ENCODE results near the gene FOXP1. TPM values are rescaled to one million over a fixed set of nuclear protein-coding genes. Genes with fewer than 3 reads are reported as not detected.

FOXP1 gene
- 10 to 100 TPM; 59.7 to 65.4 TPM for total RNA-seq

- H3K27me3 Mint-ChIP-seq, result peaks cover 6 to 7% of the 10 kb centered on the region in 2 donors
- no peaks in the 10 kb centered on the region for H3K36me3 Mint-ChIP-seq
- DNase-seq (ENCODE audit: low spot score) (peak; percentile 71), ATAC-seq (peak; percentile 66 to 74)
- peak within 1 kb of the TSS; percentile 85 to 97 for H3K27ac Mint-ChIP-seq
- H3K4me3 Mint-ChIP-seq, result peak within 1 kb of the TSS; percentile 96
- H3K9me3 Mint-ChIP-seq, result no peaks in the 10 kb centered on the region
- H3K4me1 Mint-ChIP-seq (ENCODE audit: low read depth in 2 of 2), result peaks cover 29 to 31% of the 10 kb centered on the region in 2 donors
Observed at GRCh38 chr3:71583566-71584393, at the start of gene FOXP1. Gene FOXP1, minus strand, starts transcription at chr3:71583728. Its CDS starts 385,347 bp downstream, at chr3:71198381.

GRCh38 chr3:71629711-71630110 lies 46.2 kb upstream of the FOXP1 start:
- H3K4me3 Mint-ChIP-seq, result no peak overlapping the region
- ATAC-seq, result no peak
- no peak overlapping the region for H3K27ac Mint-ChIP-seq
- no peaks in the 10 kb centered on the region for H3K27me3 Mint-ChIP-seq
- H3K36me3 Mint-ChIP-seq, result no peaks in the 10 kb centered on the region
- peaks cover 0 to 2% of the 10 kb centered on the region in 2 donors for H3K4me1 Mint-ChIP-seq (ENCODE audit: low read depth in 2 of 2)
- DNase-seq (ENCODE audit: low spot score), result no peak
- no peaks in the 10 kb centered on the region for H3K9me3 Mint-ChIP-seq

- peaks cover 0 to 2% of the 10 kb centered on the region in 2 donors for H3K4me1 Mint-ChIP-seq (ENCODE audit: low read depth in 2 of 2)
- no peaks in the 10 kb centered on the region for H3K27me3 Mint-ChIP-seq
- no peak overlapping the region for H3K27ac Mint-ChIP-seq
- no peak for DNase-seq (ENCODE audit: low spot score)
- H3K4me3 Mint-ChIP-seq, result no peak overlapping the region
- ATAC-seq, result no peak
- H3K9me3 Mint-ChIP-seq, result no peaks in the 10 kb centered on the region
- H3K36me3 Mint-ChIP-seq, result no peaks in the 10 kb centered on the region
Observed at GRCh38 chr3:71629289-71629688, 45.8 kb upstream of the FOXP1 start.

DNA sequence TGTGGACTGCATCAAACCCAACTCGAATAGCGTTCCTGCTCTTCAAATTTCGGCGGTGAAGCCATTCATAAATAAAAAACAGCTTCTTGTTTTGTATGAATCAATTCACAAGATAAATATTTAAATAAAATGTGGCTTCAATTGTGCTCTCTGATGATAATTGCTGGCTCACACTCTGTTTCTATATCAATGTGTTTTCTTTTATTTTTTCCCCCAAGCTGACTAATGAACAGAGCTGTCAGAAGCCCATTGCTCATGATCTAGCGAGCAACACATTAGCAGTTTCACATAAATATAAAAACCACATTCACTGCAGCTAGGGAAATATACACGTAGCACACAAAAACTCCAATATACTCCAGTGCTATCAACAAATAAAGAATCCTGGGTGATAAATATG lies 45.0 kb upstream of the FOXP1 start:
- ATAC-seq, result no peak

DNA sequence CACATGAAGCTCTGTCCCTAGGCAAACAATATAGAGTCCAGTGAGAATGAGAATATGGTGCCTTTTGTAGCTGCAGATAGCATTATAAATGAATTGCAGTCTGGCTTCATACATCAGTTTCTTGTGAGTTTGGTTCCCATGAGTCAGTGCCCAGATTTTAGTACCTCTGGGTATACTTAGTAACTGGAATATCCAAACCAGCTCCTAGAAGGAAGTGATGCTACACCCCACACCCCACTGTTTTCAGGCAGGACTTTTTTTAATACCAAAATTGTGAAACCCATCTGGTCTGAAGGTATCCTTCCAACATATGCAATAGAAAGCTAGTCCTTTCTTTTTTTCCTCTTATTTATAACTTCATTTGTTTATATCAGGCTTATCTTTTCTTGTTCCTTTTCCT lies 42.1 kb upstream of the FOXP1 start:
- no peak for ATAC-seq
- H3K4me1 Mint-ChIP-seq (ENCODE audit: low read depth in 2 of 2), result peaks cover 0 to 2% of the 10 kb centered on the region in 2 donors
- no peaks in the 10 kb centered on the region for H3K27me3 Mint-ChIP-seq
- no peaks in the 10 kb centered on the region for H3K36me3 Mint-ChIP-seq
- H3K9me3 Mint-ChIP-seq, result no peaks in the 10 kb centered on the region
- H3K4me3 Mint-ChIP-seq, result no peak overlapping the region
- no peak overlapping the region for H3K27ac Mint-ChIP-seq
- DNase-seq (ENCODE audit: low spot score), result no peak

More for the DNA sequence above, 45.0 kb upstream of the FOXP1 start:
- no peaks in the 10 kb centered on the region for H3K27me3 Mint-ChIP-seq
- H3K9me3 Mint-ChIP-seq, result no peaks in the 10 kb centered on the region
- H3K36me3 Mint-ChIP-seq, result no peaks in the 10 kb centered on the region
- no peak overlapping the region for H3K27ac Mint-ChIP-seq
- H3K4me1 Mint-ChIP-seq (ENCODE audit: low read depth in 2 of 2), result peaks cover 0 to 2% of the 10 kb centered on the region in 2 donors
- no peak overlapping the region for H3K4me3 Mint-ChIP-seq
- DNase-seq (ENCODE audit: low spot score), result no peak

DNA sequence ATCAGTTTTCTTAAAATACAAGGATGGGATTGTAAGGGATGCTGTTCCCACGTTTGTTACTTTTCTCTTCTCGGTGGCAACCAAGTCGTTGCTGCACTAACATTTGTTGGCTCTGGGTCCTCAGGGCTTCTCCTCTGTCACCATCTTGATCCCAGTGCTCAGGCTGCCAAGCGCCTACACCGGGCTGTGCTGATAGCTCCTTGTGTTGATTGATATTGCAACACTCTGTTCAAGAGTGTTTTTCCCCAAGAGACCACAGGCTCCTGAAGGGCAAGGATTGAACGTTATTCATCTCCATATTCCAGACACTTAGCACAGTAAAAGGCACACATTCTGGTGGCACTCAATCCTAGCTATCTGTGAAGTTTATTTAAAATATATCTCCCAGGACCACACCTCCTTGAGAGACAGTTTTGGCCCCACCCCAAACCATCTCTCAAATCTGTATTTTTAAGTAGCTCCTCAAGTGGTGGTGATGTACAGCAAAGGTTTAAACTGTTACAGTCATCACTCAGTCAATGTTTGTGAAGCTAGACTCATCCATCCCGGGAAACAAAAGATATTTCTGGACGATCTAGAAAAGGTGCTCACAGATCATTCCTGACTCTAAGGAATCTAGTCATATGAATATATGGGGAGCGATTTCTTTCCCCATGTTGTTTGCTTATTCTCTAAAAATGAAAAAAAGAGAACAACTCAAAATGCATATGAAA lies 38.5 kb upstream of the FOXP1 start:
- Mint-ChIP-seq H3K36me3 (no peaks in the 10 kb centered on the region), H3K4me3 (no peak overlapping the region), H3K27me3 (no peaks in the 10 kb centered on the region), H3K9me3 (no peaks in the 10 kb centered on the region), H3K4me1 (ENCODE audit: low read depth in 2 of 2) (no peaks in the 10 kb centered on the region), H3K27ac (no peak overlapping the region)
- ATAC-seq (no peak), DNase-seq (ENCODE audit: low spot score) (no peak)

GRCh38 chr3:71618538-71618937 lies 35.0 kb upstream of the FOXP1 start:
- DNase-seq (ENCODE audit: low spot score) (no peak), ATAC-seq (no peak)
- no peak overlapping the region for H3K27ac Mint-ChIP-seq
- no peaks in the 10 kb centered on the region for H3K9me3 Mint-ChIP-seq
- H3K4me3 Mint-ChIP-seq, result no peak overlapping the region
- H3K27me3 Mint-ChIP-seq, result no peaks in the 10 kb centered on the region
- H3K4me1 Mint-ChIP-seq (ENCODE audit: low read depth in 2 of 2), result peaks cover 0 to 4% of the 10 kb centered on the region in 2 donors
- no peaks in the 10 kb centered on the region for H3K36me3 Mint-ChIP-seq

DNA sequence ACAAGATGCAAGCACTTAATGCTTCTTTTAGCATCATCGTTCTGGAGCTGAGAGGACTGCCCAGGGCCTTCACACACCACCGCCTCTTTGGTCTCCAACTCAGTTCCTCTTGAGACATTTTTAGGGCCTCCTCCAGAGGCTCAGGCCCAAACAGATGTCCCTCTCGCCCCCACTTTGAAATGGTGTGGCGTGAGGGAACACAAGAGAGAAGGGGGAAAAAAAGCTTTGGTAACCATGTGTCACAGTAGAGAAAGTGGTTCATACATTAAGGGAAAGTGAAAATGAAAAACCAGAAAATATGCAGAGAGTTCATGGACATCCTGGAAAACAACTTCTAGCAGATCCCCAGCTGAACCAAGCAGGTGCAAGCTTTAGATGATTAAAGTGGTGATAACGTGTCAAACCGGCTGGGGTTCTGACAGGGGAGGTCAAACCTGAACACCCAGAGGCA lies 33.1 kb upstream of the FOXP1 start:
- DNase-seq (ENCODE audit: low spot score) (no peak), ATAC-seq (no peak)
- no peak overlapping the region for H3K27ac Mint-ChIP-seq
- peaks cover 0 to 4% of the 10 kb centered on the region in 2 donors for H3K4me1 Mint-ChIP-seq (ENCODE audit: low read depth in 2 of 2)
- no peaks in the 10 kb centered on the region for H3K9me3 Mint-ChIP-seq
- H3K36me3 Mint-ChIP-seq, result no peaks in the 10 kb centered on the region
- H3K4me3 Mint-ChIP-seq, result no peak overlapping the region
- no peaks in the 10 kb centered on the region for H3K27me3 Mint-ChIP-seq

GRCh38 chr3:71614869-71615268 lies 31.3 kb upstream of the FOXP1 start:
- Mint-ChIP-seq H3K27me3 (no peaks in the 10 kb centered on the region), H3K27ac (no peak overlapping the region), H3K9me3 (no peaks in the 10 kb centered on the region), H3K4me3 (no peak overlapping the region), H3K36me3 (no peaks in the 10 kb centered on the region), H3K4me1 (ENCODE audit: low read depth in 2 of 2) (peaks cover 0 to 4% of the 10 kb centered on the region in 2 donors)
- ATAC-seq (no peak), DNase-seq (ENCODE audit: low spot score) (no peak)

DNA sequence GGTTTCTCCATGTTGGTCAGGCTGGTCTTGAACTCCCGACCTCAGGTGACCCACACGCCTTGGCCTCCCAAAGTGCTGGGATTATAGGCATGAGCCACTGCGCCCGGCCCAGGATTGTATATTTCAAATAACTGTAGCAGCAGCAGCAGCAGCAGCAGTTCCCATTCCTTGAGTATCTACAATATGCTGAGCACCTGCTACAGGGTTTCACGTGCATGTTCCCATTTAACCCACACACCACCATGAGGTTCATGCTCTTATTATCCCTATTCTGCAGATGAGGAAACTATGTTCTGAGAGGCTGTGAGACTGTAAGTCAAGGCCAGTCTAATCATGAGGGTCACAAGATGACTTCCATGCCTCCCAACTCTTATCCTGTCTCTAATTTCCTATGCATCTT lies 30.9 kb upstream of the FOXP1 start:
- ATAC-seq, result no peak
- no peak for DNase-seq (ENCODE audit: low spot score)
- Mint-ChIP-seq H3K36me3 (no peaks in the 10 kb centered on the region), H3K9me3 (no peaks in the 10 kb centered on the region), H3K4me3 (no peak overlapping the region), H3K27me3 (no peaks in the 10 kb centered on the region), H3K4me1 (ENCODE audit: low read depth in 2 of 2) (peaks cover 0 to 4% of the 10 kb centered on the region in 2 donors), H3K27ac (no peak overlapping the region)

- no peaks in the 10 kb centered on the region for H3K4me1 Mint-ChIP-seq (ENCODE audit: low read depth in 2 of 2)
- no peaks in the 10 kb centered on the region for H3K27me3 Mint-ChIP-seq
- no peak overlapping the region for H3K27ac Mint-ChIP-seq
- peaks cover 4% of the 10 kb centered on the region for H3K36me3 Mint-ChIP-seq
- H3K9me3 Mint-ChIP-seq, result no peaks in the 10 kb centered on the region
- no peak for DNase-seq (ENCODE audit: low spot score)
- no peak for ATAC-seq
- no peak overlapping the region for H3K4me3 Mint-ChIP-seq
Observed at GRCh38 chr3:71611099-71611498, 27.6 kb upstream of the FOXP1 start.

DNA sequence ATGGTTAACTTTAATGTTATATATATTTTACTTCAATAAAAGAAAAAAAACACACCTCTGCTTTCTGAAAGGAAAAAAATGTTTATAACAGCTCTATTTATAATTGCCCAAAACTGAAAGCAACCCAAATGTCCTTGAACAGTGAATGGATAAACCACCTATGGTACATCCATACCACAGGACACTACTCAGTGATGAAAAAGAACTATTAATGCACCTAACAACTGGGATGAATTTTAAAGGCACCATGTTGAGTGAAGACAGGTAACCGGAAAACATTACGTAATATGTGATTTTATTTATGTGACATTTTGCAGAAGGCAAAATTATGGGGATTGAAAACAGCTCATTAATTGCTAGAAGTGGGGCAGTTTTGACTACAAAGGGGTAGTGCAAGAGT lies 23.8 kb upstream of the FOXP1 start:
- Mint-ChIP-seq H3K4me3 (no peak overlapping the region), H3K9me3 (no peaks in the 10 kb centered on the region), H3K27me3 (no peaks in the 10 kb centered on the region), H3K4me1 (ENCODE audit: low read depth in 2 of 2) (no peaks in the 10 kb centered on the region), H3K36me3 (peaks cover 4% of the 10 kb centered on the region), H3K27ac (no peak overlapping the region)
- DNase-seq (ENCODE audit: low spot score), result no peak
- ATAC-seq, result no peak

DNA sequence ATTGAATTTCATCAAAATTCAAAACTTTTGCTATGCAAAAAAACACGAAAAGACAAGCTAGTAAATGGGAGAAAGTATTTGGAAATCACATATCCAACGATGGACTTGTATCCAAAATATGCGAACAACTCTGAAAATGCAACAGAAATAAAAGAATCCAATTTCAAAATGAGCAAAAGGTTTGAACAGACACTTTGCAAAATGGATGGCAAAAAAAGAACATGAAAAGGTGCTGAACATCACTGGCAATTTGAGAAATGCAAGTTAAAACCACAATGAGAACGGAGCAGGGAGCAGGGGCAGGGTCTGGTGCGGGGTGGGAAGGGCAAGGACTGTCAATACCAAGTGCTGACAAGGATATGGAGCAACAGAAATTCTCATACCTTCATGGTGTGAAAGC lies 23.1 kb upstream of the FOXP1 start:
- ATAC-seq (no peak), DNase-seq (ENCODE audit: low spot score) (no peak)
- H3K4me3 Mint-ChIP-seq, result no peak overlapping the region
- H3K27me3 Mint-ChIP-seq, result no peaks in the 10 kb centered on the region
- no peak overlapping the region for H3K27ac Mint-ChIP-seq
- no peaks in the 10 kb centered on the region for H3K9me3 Mint-ChIP-seq
- H3K4me1 Mint-ChIP-seq (ENCODE audit: low read depth in 2 of 2), result peaks cover 4 to 7% of the 10 kb centered on the region in 2 donors
- H3K36me3 Mint-ChIP-seq, result peaks cover 9% of the 10 kb centered on the region

DNA sequence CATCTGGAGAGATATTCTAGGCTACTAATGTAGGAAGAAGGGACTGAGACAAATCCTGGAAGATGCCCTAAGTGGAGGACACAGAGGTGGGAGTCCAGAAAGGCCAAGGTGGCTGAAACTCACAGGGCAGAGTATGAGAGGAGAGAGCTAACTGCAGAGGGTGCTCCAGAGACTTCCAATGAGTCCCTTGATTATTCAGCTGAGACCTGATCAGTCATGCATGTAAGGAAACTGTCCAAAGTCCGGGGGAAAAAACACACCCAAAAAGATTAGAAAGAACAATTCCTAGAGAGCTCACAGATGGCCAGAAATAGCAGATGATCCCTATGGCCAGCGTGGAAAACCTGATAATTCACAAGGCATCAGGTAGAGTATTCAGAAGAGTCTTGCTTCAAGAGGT lies 18.7 kb upstream of the FOXP1 start:
- Mint-ChIP-seq H3K9me3 (no peaks in the 10 kb centered on the region), H3K36me3 (peaks cover 9% of the 10 kb centered on the region), H3K4me1 (ENCODE audit: low read depth in 2 of 2) (peaks cover 7 to 18% of the 10 kb centered on the region in 2 donors), H3K27me3 (no peaks in the 10 kb centered on the region), H3K4me3 (no peak overlapping the region), H3K27ac (no peak overlapping the region)
- ATAC-seq (no peak), DNase-seq (ENCODE audit: low spot score) (no peak)

Data from natural killer cell treated with Interleukin-12 subunit alpha and Interleukin-12 subunit beta and Interleukin-15 and Interleukin-18, amount 100 ng/mL, for 72 hours (primary cell).